GM18498 (cell line): ENCODE measurements around the gene EGFL7.
A peak's percentile ranks its signal among the peaks of the same experiment; 100 is the strongest.

Experiments
- ATAC-seq: cut with Tn5 transposase; IDR thresholded peaks from one replicate; pipeline ENCODE4 v1.9.1; 2021; ENCODE audit warnings: mild to moderate bottlenecking, moderate library complexity; ENCODE audit not compliant: unreplicated experiment

EGFL7 gene

DNA sequence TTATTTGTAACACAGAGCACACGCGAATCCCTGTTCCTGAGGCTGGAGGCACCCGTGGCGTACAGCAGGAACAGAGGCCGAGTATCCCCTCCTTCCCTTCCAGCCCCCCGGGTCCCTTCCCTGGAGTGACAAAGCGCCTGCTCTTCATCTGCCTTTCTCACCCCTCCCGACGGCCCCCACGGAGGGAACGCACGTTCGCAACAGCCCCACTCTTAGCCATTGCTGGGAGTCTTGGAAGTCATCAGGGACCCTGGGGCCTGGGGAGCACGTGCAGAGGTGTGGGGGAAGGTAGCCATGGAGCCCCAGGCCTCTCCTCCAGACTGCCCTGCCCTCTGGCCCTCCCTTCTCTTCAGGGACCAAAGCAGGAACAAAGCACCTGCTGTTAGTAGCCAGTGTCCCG, 22.1 kb downstream of the EGFL7 start:
- ATAC-seq = no peak

DNA sequence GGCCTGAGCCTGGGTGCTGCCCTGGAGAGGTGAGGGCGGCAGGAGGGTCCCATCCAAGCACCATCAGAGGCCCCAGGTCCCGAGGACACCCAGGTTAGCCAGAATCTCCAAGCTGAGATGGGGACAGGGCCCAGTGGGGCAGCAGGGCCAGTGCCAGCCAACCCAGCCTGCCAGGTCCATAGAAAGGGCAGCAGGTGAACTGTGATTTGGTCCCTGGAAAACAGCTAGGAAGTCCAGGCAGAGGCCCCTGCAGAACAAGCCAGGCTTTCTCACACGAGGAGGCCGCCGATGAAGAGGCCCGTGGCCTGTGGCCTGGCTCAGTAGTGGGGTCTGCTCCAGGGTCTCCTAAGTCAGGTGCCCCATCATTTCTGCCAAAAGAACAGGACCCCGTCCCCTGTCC, 22.5 kb downstream of the EGFL7 start:
- no peak for ATAC-seq

DNA sequence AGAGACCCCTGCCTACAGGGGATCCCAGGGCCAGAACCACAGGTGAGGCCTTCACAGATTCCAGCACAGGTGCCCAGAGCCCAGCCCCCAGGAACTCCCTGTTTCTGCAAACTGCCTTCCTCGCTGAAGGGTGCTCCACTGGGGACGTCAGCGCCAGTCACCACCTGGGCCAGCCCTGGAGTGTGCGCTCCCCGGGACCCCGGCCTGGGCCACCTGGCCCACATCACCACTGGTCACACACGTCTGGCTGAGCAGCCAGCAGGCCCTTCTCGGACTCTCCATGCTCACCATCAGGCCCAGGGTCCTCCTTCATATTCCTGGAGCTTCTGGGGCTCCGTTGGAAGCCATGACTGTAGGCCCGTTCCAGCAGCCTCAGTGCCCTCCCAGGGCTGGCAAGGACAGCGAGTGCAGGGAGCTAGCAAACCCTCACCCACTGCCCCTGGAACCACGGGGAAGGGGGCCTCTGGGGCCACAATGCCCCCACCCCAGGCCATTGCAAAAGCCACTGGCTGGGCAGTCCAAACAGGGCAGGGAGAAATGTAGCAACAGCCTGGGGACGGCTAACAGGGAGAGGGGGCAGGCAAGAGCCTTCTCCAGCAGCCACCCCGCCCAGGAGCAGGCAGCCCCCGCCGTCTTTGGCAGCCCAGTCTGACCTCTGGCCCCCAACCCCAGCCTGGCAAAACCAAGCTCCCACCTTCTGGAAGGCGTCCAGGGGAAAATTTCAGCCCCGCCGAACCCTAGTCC, 23.2 kb downstream of the EGFL7 start:
- ATAC-seq = no peak

DNA sequence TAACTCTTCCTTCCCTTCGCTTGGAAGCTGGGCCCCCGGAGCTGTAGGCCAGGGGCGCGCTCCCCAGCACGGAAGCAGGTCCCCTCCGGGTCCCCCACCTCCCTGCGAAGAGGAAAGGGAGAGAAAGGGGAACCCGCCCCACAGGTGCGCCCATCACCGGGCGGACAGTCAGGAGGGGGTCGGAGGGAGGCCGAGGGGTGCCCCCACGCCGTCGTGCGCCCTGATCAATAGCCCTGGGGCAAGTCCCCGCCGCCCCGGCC, 23.7 kb downstream of the EGFL7 start:
- no peak for ATAC-seq

- ATAC-seq = peak; percentile 72
These were observed 24.3 kb downstream of the EGFL7 start, which contains the start of gene AGPAT2 for GRCh38 chr9:136686794-136687711. Gene AGPAT2, minus strand, starts transcription at chr9:136687457. Its CDS starts 100 bp downstream, at chr9:136687357.

GRCh38 chr9:136687721-136688223, 25.1 kb downstream of the EGFL7 start:
- peak; percentile 22 for ATAC-seq

DNA sequence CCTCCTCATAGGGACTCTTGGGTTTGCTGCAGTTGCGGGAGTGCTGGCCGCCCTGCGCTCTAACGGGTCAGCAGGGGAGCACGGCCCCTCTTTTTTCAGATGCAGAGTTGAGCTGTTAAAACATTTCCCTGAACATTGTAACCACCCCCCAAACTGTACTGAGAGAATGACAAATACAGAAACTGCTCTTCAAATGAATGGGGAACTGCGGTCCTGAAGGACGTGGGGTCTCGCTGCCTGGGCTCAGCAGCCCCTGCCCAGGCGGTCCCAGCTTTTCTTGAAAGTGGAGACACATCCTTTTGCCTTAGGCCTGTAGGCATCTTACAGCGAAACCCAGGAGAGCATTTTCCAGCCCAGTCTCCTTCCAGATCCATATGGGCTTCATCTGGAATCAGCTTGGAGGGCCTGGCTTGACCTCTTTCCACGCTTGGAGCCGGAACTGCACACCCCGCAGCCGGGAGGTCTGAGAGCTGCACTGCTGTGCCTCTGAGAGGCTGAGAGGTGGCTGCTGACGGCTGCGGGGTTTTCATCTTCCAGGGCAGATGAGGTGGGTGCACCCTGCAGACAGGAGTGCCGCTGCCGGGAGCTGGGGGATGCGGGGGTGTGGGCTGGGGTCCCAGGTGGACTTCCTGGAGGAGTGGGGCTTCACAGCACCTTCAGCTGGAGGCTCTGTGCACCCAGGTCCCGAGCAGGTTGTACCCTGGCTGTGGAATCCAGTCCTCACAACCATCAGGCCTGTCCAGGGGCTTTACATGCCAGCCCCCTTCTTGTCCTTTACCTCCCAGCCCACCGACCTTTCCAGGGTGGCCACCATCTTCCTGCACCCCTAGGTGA, 25.8 kb downstream of the EGFL7 start:
- ATAC-seq = no peak

DNA sequence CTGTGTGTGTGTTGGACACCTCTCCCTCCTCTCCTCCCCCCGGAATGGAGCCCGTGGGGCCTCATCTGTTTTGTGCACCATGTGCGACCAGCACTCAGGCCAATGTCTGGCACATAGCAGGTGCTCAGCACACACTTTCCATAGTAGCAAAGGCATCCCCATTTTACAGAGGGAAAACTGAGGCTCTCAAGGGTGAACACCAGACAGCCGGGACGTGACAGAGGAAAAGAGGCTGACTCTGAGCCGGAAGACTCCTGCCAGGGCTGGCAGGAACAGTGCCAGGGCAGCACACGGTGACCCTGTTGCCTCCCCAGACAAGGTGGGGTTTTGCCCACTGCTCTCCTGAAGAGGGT, 26.4 kb downstream of the EGFL7 start:
- no peak for ATAC-seq

- no peak for ATAC-seq
These were observed 27.5 kb downstream of the EGFL7 start for GRCh38 chr9:136690104-136690805.

DNA sequence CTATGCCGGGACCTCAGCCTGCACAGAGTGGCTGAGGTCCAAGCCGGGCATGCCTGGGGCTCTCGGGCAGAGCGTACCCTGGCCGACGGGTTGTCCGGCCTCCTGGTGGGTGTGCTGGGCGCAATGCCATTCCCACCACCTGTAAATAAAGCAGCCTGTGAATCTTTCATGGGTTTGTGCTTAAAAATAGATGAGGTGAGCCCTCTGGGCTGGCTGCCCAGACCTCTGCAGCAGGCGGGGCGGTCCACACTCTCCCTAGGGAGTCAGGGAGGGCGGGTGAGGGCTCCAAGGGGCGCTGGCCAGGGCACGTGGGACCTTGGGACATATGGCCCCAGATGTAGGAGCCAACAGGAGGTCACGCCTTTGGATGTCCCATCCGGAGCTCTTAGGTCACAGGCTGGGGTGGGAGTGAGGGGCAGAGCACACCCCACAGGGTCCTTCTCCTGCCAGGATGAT, 28.1 kb downstream of the EGFL7 start:
- ATAC-seq = no peak

DNA sequence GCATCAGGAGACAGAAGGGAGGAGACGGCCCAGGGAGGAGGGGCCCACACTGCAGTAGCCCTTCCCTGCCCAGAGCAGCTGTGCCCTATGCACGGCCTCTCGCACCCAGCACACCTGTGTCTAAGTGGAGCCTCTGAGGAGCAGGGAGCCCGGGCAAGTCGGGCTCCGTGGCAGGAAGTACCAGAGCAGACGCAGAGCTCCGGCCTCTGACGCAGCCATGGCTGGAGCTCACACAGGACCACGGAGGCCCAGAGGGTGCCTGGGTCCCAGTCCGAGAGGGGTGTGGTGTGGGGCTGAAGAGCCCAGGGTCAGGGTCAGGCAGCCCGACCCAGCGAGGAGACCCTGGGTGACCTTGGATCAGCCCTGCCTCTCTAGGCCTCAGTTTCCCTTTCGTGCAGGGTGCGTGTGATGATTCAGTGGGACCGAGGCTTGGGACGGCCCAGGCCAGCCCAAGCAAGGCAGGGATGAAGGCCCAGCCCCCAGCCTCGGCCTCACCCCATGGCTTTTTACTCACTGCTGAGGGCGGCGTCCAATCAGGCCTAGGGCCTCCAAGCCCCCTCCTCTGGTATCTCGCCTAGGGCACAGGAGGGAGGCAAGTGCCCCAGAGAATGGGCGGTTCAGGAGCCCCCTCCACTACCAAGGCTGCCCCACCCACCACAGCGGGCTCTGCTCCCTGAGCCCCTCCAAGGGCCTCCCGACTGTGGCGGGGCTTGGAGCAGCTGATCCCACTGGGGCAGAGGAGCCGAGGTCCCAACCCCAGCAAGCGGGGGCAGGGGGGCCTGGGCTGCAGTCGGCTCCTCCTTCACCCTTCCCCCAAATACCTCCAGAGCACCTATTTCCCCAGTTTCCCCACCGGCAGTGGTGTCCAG, 28.8 kb downstream of the EGFL7 start:
- ATAC-seq = no peak

DNA sequence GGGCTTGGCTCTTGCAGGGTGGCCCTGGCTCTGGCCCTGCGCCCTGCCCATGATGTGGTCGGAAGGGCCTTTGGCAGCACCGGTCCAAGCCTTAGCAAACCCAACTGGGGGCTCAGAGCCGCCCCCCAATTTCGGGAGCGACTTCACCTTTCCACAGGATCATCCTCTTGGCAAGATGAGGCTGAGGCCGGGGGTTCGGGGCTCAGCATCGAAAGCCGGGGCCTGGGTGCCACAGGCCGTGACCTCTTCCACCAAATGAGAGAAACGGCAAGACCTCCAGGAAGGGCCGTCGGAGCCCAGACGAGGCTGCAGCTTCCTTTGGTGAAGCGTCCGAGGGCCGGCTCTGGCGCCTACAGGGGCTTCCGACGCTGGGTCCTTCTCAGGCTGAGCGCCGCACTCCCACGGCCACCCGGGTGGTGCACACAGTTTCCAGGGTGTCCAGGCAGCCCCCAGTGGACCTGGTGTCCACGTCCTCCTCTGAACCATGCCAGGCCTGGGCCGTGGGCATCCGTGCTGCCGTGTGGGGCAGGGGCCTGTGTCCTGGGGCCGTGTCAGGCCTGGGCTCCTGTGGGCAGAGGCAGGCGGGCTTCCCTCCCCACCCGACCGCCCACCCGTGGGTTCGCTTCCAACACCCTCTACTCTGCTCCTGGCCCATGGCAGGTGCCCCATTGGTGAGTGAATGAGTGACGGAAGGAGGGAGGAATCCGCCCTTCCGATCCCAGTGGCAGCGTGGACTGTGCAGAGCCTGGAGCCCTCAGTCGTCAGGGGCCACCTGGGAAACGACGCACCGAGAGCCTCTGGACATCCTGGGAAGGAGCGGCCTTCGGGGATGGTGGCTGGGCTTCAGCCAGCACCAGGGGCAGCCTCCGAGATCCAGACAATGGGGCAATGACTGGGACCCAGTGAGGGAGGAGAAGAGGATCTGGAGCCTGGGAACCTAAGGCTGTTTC, 29.7 kb downstream of the EGFL7 start:
- ATAC-seq = no peak

DNA sequence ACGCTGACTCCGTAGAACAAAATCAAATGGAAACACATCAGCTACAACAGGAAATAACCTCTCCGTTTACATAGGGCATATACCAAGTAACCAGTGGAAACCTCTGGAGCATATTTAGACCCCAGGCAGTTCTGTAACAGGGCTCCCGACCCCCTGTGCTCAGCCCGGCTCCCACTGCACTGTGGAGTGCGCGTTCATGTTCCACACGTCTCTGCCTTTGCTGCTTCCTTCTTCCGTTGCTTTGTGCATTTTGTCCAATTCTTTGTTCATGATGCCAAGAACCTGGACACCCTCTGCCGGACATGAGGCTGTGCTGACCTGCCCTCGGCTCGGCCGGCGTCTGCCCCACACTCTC, 30.4 kb downstream of the EGFL7 start:
- ATAC-seq = no peak

DNA sequence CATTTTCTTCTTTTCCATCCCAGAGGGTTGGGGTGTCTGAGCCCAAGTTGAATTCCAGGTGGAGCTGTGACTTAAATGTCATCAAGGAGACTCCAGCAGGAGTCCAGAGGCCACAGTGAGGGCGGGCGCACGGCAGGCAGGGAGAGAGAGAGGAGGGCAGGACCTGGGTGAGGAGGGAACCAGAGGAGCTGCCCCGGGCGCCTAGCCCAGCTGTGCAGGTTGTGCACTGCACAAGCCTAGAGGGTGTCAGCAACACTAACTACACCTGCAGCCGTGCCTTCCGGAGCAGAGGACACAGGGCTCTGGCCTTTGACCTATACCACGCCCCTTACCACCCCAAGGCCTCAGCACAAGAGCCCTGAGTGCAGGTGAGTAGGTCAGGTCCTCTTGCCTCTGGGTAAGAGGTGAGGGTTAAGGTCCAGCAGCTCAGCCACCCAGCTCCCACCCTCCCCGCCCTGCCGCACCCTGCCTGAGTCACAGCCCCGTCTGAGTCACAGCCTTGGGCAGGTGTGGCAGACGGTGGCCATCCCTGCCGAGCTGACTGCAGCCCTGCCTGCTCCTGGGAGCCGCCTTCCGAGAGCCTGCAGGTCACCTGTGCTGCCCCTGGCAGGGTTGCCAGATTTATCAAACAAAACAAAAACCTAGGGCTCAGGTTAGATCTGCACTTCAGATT, 30.9 kb downstream of the EGFL7 start:
- no peak for ATAC-seq

GRCh38 chr9:136694163-136694871, 31.6 kb downstream of the EGFL7 start:
- no peak for ATAC-seq

DNA sequence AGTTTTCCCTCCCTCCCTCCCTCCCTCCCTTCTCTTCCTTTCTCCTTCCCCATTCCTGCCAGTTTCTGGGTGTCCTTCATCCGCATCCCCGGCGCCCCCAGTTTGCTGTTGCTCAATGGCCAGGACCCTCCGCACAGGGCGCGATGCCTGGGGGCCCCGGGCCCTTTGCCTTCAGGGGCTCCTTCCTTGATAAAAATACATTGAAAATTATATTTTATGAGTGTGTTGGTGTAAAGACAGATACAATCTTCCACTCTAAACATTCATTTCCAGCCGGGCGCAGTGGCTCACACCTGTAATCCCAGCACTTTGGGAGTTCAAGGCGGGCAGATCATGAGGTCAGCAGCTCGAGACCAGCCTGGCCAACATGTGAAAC, 32.1 kb downstream of the EGFL7 start:
- ATAC-seq = no peak

DNA sequence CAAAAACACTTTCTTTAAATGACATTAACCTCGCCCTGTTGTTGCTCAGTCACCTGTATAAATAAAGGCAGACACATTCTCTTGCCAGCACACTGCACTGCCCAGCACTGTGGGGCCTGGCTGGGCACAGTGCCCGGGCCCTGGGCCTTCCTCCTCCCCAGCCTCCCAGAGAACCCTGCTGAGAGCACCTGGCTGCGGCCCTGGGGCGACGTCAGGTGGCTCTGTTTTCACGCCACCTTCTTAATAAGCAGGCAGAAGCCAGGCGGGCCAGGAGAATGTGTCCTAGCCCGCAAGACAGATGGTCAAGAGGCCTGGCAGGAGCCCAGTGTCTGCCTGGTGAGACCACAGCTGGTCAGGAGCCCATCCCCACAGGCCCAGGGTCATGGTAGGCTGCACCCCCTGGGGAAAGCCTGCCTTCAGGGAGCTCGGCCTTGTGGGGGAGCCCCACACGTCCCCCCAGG, 32.7 kb downstream of the EGFL7 start:
- no peak for ATAC-seq
